GM03348 (cell line): ENCODE measurements around the gene DNAJB2.
"Not testable (repeated sequence)": the region's sequence is repeated elsewhere in the genome, so short reads cannot be mapped to it uniquely, and the experiment has no call there.

Experiments
- DNase-seq: peaks from one replicate; pipeline ENCODE4 v3.0.0; 2012; ENCODE audit warnings: low spot score

The DNAJB2 gene

DNA sequence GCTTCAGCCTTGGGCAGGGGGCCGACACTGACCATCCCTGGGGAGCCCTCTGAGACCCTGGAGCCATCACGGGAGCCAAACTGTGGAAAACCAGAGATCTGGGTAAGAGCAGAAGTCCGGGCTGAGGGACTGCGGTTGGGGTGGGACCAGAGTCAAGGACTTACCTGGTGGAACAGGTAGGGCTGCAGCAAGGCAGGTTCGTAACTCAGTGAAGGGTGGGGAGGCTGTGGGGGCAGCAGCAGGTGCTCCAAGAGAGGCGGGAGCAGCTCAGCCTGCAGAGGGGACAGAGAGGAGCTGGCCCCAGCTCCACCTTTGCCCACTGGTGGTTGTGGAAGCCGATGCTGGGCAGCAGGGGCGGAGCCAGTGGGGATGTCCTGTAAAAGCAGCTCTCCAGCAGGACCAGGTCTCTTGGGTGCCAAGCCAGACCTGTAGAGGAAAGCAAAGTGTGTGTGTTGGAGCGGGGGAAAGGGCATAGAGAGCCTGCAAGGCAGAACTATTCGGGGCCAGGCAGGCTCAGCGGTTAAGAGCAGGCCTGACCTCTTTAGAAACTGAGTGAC, 23.3 kb downstream of the DNAJB2 start:
- DNase-seq: no peak

DNA sequence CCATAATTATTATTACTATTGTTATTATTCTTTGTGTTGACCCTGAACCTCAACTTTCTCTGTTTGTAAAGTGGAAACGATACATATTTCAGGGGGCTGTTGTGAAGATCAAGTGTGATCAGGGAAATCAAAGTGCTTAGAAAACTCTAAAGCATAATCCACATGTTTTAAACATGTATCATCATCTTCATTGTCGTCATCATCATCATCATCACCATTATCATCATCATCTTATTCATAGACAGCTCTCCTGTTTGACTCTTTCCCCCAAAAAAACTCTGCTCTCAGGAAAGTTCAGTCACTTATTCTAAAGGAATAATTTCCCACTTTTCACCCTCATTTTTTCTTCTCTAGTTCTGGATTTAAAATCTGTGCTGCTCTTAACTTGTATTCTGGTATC, 25.1 kb downstream of the DNAJB2 start:
- DNase-seq: no peak

DNA sequence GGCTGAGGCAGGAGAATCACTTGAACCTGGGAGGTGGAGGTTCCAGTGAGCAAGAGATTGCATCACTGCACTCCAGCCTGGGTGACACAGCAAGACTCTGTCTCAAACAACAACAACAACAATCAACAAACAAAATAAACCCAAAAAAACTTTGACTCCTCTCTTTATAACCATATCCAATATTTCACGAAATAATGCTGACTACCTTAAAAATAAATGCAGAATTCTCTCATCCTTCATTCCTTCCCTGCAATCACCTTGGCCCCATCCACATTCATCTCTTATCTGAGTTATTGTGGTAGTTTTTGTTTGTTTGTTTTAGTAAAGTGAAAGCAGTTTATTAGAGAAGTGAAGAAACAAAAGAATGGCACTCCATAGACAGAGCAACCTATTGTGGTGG, 26.9 kb downstream of the DNAJB2 start:
- DNase-seq: no peak

DNA sequence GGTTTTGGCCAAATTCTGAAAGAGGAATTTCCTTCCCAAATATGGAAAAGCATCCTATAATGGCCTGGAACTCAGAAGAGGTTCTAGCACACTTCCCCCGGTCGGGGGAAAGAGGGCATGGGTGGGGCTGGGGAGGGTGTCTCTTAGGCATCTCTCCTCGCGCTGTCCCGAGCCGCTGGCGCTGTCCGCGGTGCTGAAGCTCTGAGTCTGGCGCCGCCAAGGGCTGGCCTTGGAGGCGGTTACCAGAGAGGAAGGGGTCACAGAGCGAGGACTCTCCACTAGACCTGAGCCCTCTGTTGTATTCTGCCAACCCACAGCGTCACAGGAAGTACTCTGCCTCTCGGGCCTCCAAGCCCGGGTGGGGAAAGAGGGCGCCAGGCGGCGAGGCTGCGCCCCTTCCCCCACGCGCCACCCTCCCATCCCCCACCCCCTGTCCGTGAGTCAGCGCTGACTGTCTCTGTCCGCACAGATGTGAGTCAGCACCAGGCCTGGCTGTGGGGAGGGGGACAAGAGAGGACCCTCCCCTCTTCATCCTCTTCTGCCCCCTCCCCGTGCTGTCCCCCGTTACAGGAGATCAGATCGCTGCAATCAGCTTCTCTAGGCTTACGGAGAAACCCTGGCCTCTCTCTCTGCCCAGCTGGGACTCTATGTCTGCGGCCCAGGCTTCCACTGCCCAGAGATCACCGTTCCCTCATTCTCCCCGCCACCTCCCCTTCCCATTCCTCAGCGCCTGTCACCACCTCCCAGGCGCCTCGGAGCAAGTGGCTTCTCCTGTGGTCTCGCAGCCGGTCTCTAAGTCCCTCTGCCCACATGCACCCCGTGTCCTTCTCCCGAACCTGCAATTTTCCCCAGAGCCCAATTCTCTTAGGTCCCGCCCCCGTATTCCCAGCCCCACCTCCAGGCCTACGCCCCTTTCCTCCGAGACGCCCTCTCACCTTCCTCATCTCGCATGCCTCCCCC, 29.3 kb downstream of the DNAJB2 start:
- DNase-seq: peak; percentile 89

DNA sequence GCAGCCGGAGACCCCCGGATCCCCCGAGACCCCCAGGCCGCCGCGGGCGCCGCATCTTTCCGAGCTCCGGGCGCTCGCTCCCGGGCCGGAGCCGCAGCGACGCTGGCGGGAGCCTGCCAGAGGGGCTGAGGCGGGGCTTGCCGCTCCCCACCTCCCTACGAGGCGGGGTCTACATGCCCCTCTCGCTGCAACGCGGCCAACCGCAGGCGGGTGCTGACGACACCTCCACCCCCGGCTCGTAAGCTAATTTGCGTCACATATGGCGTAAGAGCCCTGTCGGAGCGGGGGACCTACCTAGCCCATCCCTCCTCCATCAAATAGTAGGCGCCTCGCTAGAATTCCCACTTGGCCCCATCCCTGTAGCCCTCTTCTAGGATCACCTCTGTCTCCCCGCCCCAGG, 30.1 kb downstream of the DNAJB2 start, which contains the start of gene PTPRN:
TSS of gene PTPRN (minus strand) at position 124 of the 400 bp plus-strand sequence. CDS start at position 55, 69 bp downstream.
- no peak for DNase-seq

DNA sequence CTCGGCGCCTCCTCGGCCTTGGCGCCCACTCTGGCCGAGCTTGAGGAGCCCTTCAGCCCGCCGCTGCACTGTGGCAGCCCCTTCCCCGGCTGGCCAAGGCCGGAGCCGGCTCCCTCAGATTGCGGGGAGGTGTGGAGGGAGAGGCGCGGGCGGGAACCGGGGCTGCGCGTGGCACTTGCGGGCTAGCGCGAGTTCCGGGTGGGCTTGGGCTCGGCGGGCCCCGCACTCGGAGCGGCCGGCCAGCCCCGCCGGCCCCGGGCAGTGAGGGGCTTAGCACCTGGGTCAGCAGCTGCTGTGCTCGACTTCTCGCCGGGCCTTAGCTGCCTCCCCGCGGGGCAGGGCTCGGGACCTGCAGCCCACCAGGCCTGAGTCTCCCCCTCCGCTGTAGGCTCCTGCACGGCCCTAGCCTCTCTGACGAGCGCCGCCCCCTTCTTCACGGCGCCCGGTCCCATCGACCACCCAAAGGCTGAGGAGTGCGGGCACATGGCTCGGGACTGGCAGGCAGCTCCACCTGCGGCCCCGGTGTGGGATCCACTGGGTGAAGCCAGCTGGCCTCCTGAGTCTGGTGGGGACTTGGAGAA, 33.6 kb downstream of the DNAJB2 start:
- not testable (repeated sequence) for DNase-seq

DNA sequence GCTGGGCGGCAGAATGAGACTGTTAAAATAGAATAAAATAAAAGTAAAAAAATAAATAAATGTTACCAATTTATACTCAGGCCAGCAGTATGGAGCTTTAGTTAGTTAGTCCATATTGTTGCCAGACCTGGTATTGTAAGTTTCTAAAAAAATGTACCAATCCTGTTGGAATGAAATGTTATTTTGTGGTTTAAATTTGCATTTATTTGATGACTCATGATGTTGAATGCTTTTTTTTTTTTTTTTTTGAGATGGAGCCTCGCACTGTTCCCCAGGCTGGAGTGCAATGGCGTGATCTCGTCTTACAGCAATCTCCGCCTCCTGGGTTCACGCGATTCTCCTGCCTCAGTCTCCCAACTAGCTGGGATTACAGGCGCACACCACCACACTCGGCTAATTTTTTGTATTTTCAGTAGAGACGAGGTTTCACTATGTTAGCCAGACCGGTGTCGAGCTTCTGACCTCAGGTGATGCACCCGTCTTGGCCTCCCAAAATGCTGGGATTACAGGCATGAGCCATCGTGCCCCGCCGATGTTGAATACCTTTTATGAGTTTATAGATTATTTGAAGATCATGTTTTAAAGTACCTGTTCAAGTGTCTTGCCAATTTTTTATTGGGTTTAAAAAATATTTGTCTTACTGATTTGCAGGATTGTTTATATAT, 35.8 kb downstream of the DNAJB2 start:
- DNase-seq: no peak

DNA sequence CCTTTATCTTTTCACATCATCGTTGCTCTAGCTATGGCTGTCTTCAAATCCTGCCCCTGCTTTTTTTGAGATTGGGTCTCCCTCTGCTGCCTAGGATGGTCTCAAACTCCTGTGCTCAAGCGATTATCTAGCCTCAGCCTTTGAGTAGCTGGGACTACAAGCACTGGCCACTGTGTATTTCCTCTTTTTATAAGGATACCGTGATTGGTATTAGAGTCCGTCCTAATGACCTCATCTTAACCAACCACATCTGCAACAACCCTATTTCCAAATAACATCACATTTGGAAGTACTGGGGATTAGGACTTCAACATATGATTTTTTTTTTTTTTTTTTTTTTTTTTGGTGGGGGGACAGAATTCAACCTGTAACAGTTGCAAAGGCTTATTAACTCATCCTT, 44.3 kb downstream of the DNAJB2 start:
- no peak for DNase-seq

- no peak for DNase-seq
Observed at GRCh38 chr2:219325136-219325535, 46.0 kb downstream of the DNAJB2 start.

DNA sequence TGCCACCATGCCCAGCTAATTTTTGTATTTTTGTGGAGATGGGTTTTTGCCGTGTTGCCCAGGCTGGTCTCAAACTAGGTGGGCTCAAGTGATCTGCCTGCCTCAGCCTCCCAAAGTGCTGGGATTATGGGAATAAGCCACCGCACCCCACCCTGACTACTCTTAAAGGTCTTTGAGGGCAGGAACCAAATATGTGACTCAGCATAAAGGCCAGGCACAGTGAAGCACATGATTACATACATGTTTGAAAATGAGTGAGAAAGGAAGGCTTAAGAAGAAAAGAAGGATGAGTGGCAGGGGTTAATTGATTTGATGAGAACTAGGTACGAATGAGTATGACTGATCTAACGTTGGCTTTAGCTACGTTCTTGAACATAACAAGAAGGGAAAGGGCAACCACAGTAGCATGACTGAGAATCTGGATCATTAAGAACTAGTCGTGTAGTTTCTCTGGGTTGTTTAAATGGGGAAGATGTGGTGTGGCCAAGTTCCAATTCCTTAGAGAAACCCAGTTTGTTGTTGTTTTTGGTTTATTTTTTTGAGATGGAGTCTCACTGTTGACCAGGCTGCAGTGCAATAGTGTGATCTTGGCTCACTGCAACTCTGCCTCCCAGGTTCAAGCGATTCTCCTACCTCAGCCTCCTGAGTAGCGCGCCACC, 46.6 kb downstream of the DNAJB2 start:
- no peak for DNase-seq

GRCh38 chr2:219327719-219328118, 48.6 kb downstream of the DNAJB2 start:
- DNase-seq: no peak

- DNase-seq: peak; percentile 77
Observed at GRCh38 chr2:219331560-219332213, 52.5 kb downstream of the DNAJB2 start.

DNA sequence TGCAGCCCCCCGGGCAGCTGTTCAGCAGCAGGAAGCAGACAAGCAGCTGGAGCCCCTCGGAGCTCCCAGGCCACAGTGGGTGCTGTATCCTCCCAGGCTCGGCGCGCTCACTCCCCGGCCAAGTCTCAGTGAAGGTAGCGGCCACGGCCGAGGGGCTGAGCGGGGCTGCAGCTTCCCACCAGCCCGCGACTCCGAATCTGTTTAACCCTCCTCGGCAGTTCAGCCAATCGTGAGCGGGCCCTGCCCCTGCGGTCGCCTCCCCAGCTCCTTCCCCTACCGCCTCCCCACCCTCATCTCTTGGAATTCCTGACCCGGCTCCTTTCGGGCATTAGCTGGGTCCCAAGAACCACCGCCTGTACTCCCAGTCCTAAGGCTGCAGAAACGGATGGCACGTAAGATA, 53.4 kb downstream of the DNAJB2 start, which contains the start of gene RESP18:
TSS of gene RESP18 (minus strand) at position 203 of the 400 bp plus-strand sequence.
- DNase-seq: no peak

GRCh38 chr2:219334076-219334475, 54.9 kb downstream of the DNAJB2 start:
- no peak for DNase-seq

GRCh38 chr2:219335373-219335786, 56.2 kb downstream of the DNAJB2 start:
- no peak for DNase-seq
